GM19239 (cell line): ENCODE results near the gene S1PR5.

Experiments used
- DNase-seq: peaks from one replicate; pipeline ENCODE4 v3.0.0; 2011; ENCODE audit warnings: low spot score; ENCODE audit not compliant: insufficient read length
- FAIRE-seq: peaks from 2 replicates; lab custom pipeline; 2011; peaks lifted over from hg19 to GRCh38; lab: Jason Lieb, UNC

S1PR5 gene

GRCh38 chr19:10478476-10478875 lies 38.8 kb downstream of the S1PR5 start:
- DNase-seq (no peak), FAIRE-seq (no peak)

- DNase-seq = no peak
- FAIRE-seq = no peak
Measured at GRCh38 chr19:10474962-10475451, 42.2 kb downstream of the S1PR5 start.

GRCh38 chr19:10473192-10473591 lies 44.1 kb downstream of the S1PR5 start:
- FAIRE-seq (no peak), DNase-seq (no peak)

DNA sequence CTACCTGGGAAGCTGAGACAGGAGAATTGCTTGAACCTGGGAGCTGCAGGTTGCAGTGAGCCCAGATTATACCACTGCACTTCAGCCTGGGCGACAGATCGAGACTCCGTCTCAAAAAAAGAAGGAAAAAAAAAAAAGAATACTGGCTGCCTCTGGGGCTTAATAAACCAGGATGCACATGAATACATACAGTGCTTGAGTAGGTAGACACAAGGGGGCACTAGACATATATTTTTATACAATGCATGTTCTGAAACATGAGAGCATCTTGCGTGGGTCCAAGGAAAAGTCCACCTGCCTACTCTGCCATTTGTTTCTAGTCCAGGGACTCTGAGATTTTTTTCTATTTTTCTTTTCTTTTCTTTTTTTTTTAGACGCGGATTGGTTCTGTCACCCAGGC lies 45.3 kb downstream of the S1PR5 start:
- FAIRE-seq = peak; percentile 18
- DNase-seq = no peak

DNA sequence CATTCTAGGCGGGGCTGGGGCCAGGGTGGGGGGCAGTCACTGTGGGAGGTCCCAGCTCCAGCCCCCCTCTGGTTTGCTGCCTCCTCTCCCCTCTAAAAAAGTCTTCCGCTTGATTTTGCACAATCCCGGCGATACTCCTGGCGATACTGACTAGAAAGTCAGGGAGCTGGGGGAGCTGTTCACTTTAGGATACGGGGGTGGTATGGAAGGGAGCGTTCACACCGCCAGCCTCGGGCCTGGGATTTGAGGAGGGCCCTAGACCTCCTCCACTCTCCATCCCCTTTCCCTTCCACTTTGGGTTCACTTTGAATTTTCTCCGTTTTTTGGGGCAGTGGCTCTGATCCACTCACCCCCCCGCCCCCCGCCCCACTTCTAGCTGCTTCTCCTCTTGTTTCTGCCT lies 49.1 kb downstream of the S1PR5 start:
- DNase-seq (no peak), FAIRE-seq (no peak)

DNA sequence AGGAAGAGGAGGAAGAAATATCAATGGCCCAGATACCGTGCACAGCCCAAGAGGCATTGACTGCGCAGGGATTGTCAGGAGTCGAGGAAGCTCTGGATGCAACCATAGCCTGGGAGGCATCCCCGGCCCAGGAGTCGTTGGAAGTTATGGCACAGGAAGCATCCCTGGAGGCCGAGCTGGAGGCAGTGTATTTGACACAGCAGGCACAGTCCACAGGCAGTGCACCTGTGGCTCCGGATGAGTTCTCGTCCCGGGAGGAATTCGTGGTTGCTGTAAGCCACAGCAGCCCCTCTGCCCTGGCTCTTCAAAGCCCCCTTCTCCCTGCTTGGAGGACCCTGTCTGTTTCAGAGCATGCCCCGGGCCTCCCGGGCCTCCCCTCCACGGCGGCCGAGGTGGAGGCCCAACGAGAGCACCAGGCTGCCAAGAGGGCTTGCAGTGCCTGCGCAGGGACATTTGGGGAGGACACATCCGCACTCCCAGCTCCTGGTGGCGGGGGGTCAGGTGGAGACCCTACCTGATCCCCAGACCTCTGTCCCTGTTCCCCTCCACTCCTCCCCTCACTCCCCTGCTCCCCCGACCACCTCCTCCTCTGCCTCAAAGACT lies 50.0 kb downstream of the S1PR5 start:
- FAIRE-seq (no peak), DNase-seq (no peak)

DNA sequence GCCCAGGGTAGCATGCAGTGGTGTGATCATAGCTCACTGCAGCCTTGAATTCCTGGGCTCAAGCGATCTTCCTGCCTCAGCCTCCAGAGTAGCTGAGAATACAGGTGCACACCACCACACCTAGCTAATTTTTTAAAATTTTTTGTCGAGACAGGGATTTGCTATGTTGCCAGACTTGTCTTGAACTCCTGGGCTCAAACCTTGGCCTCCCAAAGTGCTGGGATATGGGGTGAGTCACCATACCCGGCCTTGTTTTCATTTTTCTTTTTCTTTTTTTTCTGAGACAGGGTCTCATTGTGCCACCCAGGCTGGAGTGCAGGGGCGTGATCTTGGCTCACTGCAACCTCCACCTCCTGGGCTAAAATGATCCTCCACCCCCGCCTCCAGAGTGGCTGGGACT lies 52.8 kb downstream of the S1PR5 start:
- DNase-seq (no peak), FAIRE-seq (no peak)
